Activated T-cell treated with anti-CD3 and anti-CD28 coated beads for 1 hour (primary cell): ENCODE data around the gene ATP1A3.

Experiments
- DNase-seq: peaks from one replicate; pipeline ENCODE4 v3.0.0-alpha.2; 2020; ENCODE audit warnings: low read depth

Gene ATP1A3

DNA sequence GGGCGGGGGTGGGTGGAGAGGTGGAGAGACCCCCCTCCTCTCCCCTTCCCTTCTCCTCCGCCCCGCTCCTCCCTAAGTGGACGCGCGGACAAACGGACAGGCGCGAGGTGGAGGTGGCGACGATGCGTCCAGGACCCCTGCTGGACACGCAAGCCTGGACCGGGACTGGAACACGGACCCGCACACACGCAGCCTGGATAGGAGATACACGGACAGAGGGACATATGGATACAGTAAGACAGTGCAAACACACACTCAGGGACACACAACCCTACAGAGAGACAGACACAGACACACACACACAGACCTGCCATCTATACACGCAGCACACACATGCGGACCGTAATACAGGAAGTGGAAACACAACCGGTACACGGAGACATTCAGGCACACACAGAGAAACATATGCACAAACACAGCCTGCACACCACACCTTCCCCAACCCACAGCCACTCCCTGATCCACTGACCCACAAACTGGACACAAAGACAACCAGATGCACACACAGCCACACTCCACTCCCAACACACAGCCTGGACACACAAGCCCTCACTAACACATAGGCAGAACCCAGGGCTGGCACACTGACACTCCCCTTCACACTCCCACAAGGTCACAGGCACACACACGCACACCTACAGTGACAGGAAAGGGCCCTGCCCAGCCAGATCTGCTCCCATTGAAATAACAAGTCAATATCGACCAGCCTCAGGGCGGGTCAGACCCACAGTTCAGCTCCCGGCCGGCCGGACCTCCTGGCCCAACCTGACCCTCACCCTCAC is 65.1 kb downstream of the ATP1A3 start:
- DNase-seq: no peak

GRCh38 chr19:41928221-41928683 is 65.8 kb downstream of the ATP1A3 start, which contains the start of gene ERFL:
Gene ERFL, minus strand, starts transcription at chr19:41928449. Its CDS starts 15,530 bp downstream, at chr19:41912919.
- DNase-seq: no peak

DNA sequence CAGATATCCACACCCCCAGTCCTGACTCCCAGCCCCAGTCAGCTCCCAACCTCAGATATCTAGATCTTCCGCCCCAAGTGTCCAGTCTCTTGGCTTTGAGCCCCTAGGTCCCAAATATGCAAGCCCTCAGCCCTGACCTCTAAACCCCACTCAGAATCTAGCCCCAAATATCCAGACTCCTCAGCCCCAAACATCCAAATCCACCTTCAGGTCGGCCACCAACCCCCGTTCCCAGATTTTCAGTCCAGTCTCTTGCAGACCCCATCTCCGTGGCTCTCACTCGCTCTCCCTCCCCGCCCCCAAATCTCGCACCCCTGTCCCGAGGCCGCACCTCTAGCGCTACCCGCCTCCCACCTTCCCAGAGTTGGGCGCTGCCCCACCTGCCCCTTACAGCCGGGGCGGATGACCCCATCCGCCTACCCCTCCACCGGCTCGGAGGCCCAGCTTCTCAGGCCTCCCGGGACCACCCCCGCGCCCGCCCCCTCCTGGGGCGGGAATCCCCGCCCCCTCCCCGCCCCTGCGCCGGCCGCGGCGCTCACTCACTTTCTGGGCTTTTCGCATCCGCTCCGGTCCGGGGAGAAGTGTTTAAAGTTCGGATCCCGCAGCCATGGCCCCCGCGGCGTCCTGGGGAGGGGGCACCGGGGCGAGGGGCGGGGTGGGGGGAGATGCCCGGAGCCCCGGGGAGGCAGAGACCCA is 66.4 kb downstream of the ATP1A3 start:
- no peak for DNase-seq

GRCh38 chr19:41926763-41927496 is 67.1 kb downstream of the ATP1A3 start:
- no peak for DNase-seq

DNA sequence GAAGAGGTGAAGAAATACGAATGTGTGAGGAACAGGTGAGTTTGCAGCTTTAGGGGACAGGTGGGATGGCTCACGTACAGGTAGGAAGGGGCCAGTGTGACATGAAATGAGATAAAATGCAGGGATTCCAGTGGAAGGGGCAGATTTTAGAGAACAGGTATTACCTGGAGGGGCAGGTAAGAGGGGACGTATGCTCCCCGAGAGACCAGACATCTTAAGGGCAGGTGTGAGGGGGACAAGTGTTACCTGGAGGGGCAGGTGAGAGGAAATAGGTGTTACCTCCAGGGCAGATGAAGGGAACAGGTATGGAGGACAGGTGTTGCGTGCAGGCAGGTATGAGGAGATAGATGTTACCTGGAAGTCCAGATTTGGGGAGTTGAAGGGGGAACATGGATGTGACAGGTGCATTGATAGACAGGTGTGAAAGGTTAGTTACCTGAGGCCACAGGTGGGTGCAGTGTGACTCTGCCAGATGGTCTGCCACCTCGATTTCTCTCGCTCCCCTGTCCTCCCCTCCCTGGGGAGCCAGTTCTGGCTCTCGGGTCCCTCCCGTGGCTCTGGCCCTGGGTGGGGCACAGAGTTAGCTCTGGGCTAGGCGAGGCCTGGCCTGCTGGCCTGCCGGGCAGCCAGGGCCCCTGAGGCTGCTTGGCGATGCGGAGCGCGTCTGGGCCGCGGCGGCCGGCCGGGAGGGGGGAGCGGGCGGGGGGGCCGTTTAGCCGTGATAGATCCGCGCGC is 67.8 kb downstream of the ATP1A3 start:
- DNase-seq: no peak

GRCh38 chr19:41925208-41926003 is 68.6 kb downstream of the ATP1A3 start:
- no peak for DNase-seq

GRCh38 chr19:41924151-41925145 is 69.6 kb downstream of the ATP1A3 start:
- no peak for DNase-seq

DNA sequence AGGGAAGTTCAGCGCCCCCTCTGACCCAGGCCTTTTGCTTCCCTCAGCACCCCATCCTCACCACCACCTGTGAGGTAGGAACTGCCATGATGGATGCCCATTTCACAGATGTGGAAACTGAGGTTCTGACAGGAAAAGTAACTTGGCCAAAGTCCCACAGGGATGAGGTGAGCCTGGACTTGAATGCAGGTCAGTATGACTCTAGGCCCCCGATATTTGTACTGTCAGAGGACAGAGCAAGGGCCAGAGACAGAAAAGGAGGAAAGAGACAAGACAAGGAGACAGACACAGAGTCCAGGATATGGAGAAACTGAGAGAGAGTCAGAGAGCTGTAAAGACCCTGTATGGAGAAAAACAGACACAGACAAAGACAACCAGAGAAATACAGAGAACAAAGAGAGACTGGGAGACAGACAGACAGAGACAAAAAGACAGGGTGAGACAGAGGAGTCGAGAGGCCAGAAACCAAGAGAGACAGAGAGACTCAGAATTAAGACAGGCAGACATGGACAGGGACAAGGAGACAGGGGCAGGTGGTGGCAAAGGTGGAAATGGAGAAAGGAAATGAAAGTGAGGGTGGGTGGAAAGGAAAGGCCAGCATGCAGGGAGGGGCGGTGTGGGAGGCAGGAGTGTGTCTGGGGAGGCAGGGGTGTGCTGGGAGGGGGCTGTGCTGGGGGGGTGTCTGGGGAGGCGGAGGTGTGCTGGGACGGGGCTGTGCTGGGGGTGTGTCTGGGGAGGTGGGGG is 70.8 kb downstream of the ATP1A3 start:
- no peak for DNase-seq

- no peak for DNase-seq
Measured at GRCh38 chr19:41922585-41922984, 71.4 kb downstream of the ATP1A3 start.

GRCh38 chr19:41921577-41922576 is 72.2 kb downstream of the ATP1A3 start:
- no peak for DNase-seq

- no peak for DNase-seq
Measured at GRCh38 chr19:41920882-41921576, 73.0 kb downstream of the ATP1A3 start.

- DNase-seq: no peak
Measured at GRCh38 chr19:41919948-41920712, 73.9 kb downstream of the ATP1A3 start.

DNA sequence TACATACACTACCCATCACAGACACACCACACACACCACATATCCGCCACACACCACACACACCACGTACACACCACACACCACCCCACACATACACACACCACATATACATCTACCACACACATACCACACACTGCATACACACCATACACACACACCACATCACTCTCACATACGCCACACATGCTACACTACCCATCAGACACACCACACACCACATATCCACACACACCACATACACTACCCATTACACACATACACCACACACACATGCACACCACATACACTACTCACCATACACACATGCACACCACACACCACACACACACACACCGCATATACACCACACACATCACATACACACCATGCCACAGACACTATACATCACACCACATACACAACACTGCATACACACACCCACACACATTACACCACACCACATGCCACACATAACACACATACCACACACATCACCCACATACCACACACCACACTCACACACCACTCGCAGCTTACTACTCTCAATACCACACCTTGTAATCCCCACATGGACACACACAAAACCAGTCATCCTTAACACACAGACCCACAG is 75.3 kb downstream of the ATP1A3 start:
- DNase-seq: no peak

DNA sequence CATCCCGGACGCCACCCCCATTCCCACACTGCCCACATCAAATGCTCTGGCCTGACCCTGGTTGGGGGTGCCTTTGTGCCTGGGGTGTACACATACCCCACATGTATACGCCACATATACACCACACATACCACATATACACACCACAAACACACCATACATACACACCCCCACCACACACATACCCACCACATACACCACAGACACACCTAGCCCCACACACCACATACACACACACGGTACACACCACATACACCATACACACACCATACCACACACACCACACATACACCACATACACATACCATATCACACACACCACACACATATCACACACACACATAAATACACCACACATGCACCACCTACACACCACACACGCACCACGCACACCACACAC is 75.9 kb downstream of the ATP1A3 start:
- no peak for DNase-seq

DNA sequence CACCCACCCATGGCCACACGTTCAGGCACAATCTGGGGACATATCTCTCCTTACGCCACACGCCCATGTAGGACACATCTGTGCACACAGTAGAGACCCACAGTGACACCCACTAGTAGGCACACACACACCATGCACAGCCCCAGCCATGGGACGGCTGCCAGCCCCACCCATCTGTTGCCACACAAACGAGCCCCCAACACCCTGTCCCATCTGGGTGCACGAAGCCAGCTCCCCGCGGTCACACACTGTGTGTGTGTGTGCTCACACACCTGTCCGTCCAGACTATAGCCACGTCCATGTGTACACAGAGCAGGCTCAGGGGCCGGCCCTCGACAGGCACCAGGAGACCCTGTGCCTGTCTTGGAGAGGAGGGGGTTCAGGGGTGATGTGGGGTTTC is 76.4 kb downstream of the ATP1A3 start:
- DNase-seq: no peak
